Stimulated activated naive CD4-positive, alpha-beta T cell treated with Interleukin-2 at 50 U/mL for 16 hours (primary cell): ENCODE measurements around the gene DYNLT2.
"Not testable (repeated sequence)": the region's sequence is repeated elsewhere in the genome, so short reads cannot be mapped to it uniquely, and the experiment has no call there.

Source experiments
- DNase-seq: peaks from one replicate; lab custom pipeline; 2025; lab: John Stamatoyannopoulos, UW

Gene DYNLT2

GRCh38 chr6:169701311-169701953, 49.9 kb downstream of the DYNLT2 start:
- no peak for DNase-seq

DNA sequence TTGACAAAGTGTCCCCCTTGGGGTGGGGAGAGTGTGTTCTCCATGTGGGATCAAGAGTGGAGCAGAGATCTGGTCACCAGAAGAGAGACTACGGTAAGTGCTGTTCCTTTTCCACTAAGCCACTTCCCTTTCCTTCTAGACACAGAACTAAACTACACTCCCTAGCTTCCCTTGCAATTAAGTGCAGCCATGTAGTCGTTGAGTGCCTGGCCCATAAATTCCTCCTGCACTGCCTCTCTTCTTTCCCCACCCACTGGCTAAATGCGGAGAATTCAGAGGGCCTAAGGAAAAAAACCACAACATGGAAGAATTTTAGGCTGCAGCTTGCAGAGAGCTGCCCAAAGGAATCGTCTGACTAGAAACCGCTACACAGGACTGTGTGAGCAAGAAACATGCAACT, 51.1 kb downstream of the DYNLT2 start:
- no peak for DNase-seq

- DNase-seq, result not testable (repeated sequence)
Observed at GRCh38 chr6:169697115-169697514, 54.3 kb downstream of the DYNLT2 start.

DNA sequence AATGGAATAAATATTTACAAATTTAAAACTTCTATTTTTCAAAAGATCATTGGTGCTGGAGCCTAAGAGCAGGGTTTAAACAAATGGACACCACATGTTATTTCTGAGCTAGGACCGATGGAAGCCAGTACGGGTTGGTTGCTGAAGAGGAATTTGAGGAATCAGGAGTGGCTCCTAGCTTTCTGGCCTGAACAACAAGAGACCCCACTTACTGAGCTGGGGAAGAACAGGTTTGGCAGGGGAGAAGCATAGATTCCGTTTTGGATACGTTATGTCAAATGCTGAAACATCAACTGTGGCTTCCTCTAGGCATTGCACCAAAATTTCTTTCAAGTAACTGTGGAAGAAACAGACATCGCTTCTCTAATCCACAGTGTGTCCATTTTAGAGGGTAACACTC, 56.2 kb downstream of the DYNLT2 start:
- DNase-seq, result no peak

DNA sequence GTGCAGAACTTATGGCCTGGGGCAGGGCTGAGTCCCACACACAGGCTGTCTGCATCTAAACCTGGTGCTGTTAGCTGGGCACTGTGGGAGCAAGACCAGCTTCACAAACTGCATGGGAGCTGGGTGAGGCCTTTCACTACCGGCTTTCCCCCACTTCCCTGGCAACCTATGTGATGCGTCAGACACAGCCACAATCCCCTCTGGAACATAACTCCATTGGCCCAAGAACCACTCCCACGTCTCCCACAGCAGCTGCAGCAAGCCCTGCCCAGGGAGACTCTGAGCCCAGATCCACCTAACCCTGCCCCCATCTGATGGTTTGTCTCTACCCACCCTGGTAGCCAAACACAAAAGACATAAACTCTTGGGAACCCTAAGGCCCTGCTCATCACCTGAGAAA, 58.9 kb downstream of the DYNLT2 start:
- DNase-seq, result no peak

DNA sequence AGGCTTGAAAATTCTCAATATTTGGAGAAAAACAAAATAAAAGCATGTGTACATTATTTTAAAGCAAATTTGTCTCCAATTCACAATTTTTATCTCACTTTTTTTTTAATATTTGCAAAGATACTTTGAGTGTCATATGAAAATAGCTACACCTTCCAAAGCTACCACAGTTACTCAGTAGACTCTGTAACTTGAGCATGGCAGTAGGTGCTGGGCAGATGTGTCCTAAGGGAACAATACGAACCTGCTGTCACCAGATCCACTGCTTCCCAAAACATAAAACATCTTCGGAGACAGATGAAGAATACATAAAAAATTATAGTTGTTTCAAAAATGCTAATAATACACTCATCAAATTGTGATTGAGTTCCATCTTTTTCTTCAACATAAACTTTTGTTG, 60.1 kb downstream of the DYNLT2 start:
- no peak for DNase-seq
